Body of pancreas (tissue), 4 donors: ENCODE measurements around the gene SLC45A1.

Experiments
- CTCF ChIP-seq, 7 experiments: fragments of 450-650 bp in 4 of 7; fragments of 200-600 bp in 3 of 7; sonication (generic) in 3 of 7; IDR thresholded peaks; one replicate each; pipeline ENCODE4 v1.5.1; 2016 to 2019; ENCODE audit warnings: antibody characterized with exemption in 7 of 7
- POLR2A ChIP-seq, 3 donors: fragments of 450-650 bp; IDR thresholded peaks; one replicate each; pipeline ENCODE4 v1.6.1; 2016; ENCODE audit warnings: antibody characterized with exemption in 3 of 3, mild to moderate bottlenecking in 2 of 3

GRCh38 chr1:8382051-8382505 lies 64.2 kb downstream of the SLC45A1 start:
- no peak for TF ChIP-seq POLR2A (IDR thresholded peaks at IDR 0.05)
- no peak for TF ChIP-seq CTCF (IDR thresholded peaks at IDR 0.05)
